Stimulated activated CD4-positive, alpha-beta T cell treated with anti-CD3 and anti-CD28 coated beads, Interleukin-1b, Interleukin-23, amount 100 ng/mL, for 1 hour (primary cell): Measurements from ENCODE around the gene IVD.
A peak's percentile ranks its signal among the peaks of the same experiment; 100 is the strongest.

Experiments used
- DNase-seq, 2 donors: peaks; one replicate each; pipeline ENCODE4 v3.0.0-alpha.2; 2020; ENCODE audit warnings: low read depth in 2 of 2

IVD gene

DNA sequence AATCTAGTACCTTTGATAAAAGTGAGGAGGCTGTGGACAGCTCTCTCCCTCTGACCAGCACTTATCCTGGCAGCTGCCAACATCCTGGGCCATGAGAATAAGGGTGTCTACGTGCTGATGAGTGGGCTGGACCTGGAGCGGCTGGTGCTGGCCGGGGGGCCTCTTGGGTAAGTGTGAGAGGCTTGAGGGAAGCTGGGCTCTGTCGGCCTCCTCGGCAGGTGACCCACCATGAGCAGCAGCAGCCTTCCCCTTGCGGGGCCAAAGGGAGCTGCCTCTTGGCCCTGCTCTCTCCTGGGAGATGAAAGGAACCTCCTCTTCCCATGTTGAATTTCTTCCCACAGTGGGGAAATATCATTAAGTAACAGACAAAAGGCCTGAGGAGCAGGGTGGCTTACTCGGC lies 9.2 kb downstream of the IVD start:
- DNase-seq = no peak

DNA sequence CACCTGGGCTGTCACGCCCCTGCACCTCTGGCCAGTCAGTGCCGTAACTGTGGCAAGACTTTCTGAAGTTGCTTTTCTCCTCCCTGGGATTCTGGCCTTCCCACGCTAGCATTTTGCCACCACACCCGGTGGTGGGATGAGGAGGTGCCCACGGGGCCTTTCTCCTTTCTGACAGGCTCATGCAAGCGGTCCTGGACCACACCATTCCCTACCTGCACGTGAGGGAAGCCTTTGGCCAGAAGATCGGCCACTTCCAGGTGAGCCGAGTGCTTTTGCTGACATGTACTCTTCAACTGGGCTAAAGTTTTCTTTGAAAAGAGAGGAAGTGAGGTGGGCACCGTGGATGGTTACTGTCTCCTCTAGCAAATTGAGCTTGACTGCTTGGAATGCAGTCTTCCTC lies 9.6 kb downstream of the IVD start:
- no peak for DNase-seq

DNA sequence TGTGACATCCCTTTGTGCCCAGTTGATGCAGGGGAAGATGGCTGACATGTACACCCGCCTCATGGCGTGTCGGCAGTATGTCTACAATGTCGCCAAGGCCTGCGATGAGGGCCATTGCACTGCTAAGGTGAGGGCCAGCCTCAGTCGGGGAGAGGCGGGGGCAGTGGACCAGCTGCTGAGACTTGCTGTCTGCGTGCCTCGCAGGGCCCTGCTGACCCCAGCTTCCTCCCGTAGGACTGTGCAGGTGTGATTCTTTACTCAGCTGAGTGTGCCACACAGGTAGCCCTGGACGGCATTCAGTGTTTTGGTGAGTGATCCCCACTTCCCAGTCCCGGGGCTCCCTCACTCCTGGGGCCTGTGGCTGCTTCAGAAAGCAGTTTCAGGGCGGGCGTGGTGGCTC lies 10.5 kb downstream of the IVD start:
- DNase-seq = no peak

DNA sequence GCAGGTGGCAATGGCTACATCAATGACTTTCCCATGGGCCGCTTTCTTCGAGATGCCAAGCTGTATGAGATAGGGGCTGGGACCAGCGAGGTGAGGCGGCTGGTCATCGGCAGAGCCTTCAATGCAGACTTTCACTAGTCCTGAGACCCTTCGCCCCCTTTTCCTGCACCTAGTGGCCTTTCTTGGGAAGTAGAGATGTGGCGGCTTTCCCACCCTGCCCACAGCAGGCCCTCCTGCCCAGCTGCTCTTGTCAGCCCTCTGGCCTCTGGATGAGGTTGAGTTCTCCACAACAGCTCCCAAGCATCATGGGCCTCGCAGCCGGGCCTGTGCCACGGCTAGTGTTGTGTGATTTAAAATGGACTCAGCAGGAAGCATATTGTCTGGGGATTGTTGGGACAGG lies 12.5 kb downstream of the IVD start:
- no peak for DNase-seq

DNA sequence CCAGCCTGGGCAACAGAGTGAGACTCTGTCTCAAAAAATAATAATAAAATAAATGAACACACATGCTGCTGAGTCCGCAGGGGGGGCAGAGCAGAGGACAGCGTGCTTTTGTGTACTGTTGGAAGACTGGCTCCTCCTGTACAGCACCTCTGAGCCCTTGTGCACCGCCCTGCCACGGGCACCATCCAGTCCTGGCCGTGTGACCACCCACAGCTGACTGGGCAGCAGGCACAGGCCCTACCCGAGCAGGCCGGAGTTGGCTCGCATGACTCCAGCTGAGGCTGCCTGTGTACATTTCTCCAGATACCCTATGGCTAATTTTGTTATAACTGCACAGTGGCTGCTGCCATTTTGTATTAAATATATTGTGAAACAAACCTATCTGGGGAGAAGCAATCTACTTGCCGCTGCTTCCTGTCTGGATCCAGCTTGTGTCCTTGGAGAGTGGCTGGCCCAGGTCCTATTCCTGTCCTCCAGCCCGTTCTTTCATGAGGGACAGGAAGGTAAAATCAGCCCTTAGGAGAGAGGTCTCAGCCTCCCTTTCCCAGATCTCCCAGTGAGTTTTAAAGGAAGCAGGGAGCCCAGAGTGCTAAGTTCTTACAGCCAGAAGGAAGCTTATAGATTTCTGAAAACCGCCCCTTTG lies 14.6 kb downstream of the IVD start:
- no peak for DNase-seq

DNA sequence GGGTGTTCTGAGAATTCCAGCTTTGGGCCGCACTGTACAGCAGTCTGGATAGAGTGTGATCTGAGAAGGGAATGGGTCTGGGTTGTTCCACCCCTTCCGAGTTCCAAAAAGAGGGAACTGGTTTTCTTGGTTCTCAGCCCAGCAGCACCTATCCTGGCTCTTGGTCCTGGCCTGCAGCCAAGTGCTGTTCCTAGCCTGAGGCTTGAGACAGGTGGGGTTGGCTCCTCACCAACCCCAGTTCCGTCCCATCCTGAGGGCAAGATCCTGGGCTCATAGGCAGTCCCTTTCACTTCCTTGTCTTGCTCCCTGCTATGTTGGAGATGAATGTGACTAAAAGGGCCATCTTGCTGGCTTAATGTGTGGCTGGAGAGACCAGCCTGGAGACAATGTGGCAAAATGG lies 15.2 kb downstream of the IVD start:
- no peak for DNase-seq

DNA sequence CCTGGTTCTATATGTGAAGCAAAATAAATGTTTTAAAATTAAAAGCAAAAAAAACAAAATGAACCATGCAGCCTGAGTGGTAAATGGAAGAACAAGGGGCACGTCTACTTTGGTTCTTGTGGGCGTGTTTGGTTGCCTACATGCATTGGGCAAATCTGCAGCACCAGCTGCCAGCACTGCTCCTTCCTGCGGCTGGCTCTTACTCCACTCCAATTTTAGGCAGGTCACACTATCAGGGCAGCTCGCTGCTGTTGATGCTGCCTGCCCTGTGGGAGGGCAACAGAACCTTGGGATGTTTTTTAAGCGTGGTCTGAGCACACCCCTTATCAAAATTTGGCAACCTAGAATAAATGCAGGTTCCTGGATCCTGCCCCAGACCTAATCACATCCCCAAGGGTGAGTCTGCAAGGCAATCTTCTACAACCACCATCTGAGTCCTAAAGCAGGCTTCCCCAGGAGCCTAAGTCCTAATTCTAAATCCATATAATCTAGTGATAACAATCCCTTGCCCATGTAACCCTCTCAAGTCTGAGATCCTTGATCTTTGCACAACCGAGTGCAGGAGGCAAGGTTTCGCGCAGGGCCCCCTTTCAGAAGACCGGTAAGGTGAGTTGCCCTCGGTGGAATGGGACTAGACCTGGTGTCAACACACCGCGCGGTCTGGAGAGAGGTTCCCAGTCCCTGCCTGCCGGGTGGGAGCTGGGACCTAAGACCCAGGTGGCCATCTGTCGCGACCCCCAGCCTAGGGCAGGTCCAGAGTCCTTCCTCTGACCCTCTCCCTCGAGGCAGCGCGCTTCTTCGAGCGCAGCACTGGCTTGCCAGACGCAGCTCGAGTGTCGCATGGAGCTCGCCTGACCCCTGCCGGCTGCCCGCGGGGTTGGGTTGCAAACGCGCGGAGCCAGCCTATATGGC lies 15.9 kb downstream of the IVD start:
- peak; percentile 51 to 75 for DNase-seq

DNA sequence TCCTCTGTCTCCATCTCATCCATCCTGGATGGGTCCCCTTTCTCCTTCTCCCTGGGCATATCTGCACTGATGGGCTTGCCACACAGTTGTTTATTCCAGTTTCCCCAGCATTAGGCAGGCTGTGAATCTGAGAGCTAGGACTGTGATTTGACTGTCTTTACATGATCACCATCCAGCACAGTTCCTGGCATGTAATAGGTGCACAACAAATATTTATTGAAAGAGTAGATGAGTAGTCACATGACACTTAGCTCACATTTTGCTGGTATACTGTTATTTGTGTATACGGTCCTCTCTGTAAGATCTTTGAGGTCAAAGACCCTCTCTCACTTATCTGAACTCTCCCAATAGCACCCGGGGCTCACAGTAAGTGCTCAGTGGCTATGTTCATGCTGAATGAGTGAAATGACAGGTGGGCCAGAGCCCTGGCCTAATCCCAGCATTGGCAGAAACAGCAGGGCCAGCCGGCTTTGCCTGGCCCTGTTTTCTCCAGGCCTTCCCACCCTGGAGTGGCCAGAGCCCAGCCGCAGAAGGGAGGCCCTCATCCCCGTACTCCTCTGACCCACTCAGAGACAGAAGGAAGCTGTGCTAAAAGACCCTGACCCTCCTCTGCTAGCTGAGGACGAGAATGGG lies 19.0 kb downstream of the IVD start:
- DNase-seq = no peak

DNA sequence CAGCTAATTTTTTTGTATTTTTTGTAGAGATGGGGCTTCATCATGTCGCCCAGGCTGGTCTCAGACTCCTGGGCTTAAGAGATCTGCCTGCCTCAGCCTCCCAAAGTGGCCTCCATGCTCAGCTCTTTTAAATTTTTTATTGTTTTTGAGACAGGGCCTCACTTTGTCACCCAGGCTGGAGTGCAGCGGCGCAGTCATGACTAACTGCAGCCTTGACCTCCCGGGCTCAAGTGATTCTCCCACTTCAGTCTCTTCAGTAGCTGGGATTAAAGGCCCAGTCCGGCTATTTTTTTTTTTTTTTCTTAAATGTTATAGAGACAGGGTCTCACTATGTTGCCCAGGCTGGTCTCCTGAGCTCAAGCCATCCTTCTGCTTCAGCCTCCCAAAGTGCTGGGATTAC lies 20.1 kb downstream of the IVD start:
- no peak for DNase-seq

DNA sequence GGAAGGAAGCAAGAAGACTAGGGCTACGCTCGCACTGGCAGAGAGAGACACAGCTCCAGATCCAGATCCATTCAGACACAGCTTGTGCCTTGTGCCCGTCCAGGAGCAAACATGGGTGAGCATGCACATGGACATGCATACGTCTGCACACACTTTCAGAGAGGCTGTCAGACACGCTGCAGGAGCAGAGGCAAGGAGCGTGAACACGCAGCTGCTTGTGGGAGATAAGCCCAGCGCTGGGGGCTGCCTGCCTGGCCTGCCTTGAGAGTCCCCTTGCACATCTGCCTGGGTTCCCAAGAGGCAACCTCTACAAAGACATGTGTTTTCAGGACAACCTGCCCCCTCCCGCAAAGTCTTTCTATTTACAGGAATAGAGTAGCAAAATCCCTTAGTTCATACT lies 21.6 kb downstream of the IVD start:
- DNase-seq = no peak

DNA sequence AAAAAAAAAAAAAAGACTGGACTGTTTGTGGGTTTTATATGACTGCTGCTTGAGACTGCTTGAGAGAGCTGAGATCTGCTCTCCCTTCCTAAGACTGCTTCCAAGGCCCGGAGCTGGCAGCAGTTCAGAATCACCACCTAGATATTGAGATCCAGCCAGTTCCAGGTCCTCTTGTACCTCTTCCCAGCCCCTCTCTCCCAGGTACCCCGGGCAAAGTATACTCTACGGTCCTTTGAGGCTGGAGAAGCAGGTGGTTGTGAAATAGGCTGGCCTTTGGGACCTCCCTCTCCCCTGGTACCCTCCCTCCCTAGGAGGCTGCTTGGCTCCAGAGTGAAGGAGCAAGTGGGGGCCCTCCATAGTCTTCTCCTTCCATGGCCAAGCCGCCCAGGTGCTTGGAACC lies 22.6 kb downstream of the IVD start:
- DNase-seq = no peak

DNA sequence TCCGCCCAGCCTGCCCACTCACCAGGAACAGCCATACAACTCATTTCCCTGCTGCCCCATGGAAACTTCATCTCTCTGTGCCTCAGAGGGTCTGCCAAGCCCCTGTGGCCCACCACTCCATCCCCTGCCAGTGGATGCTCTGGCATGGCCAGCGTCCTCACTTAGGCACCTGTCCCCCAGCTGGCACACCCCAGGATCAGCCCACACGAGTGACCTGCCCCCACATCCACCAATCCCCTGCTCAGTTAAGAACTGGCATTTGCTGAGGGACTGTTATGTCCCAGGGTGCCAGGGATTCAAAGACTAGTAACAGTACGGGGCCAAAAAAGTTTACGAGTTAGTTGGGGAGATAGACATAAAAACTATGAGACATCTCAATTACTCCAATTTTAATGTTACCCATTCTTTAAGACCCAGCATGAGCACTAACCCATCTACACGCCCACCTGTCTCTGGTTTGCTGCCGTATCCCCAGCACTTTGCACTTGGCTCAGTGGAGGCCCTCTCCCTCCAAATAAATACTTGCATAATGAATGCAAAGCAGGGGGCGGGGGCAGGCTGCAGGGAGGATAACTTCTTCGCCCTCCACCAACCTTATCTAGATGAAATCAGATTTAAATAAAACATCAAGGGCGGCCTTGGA lies 23.6 kb downstream of the IVD start:
- DNase-seq = no peak

DNA sequence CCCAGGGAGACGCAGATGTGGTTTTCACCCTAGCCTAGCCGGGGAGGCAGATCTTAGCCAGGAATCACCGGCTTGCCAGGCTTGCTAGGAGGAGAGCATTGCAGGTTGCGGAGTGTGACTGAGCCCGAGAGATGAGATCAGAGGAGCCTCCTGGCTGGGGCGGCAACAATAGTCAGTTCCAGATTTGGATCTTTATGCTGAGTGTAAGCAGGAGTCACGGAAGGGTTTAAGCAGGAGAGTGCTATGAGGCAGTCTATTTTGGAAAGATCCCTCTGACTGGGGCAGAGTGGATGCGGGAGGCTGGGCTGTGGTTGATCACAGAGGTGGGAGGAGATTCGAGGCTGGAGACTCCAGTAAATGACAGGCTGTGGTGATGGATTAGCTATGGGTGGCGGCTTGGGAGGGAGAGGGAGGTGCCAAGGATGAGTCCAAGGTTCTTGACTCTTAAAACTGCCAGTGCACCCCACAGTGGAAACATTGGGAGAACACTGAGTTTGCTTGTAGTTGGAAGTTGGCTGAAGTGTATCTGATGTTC lies 24.7 kb downstream of the IVD start:
- no peak for DNase-seq

DNA sequence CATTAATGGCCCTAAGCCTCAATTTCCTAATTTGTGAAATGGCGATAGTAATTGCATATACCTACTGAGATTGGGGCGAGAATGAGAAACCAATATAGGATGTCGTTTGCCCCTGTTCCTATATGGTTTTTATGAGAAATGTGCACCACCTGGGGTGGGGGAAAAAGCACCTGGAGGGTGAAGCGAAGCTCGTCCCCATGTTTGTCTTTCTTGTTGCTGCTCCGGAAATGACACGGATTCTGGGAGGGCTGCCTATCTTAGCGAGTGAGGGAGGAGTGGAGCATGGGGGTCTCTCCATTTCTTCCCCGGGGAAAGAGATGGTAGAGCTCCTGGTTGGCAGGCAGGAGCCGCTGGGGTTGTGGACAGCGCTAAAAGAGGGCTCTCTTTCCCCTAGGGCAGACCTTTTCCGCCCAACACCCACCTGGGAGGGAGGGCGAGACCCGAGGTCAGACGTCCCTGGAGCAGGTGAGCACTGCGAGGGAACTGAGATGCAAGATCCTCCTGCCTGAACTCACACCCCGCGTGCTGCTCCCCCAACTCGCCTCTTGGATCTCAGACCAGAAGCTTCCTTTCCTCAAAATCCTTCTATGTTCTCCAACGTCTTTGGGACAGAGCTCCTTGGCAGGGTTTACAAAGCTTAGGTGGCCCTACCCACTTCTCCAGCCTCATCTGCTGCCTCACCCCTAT lies 29.6 kb downstream of the IVD start:
- no peak for DNase-seq

DNA sequence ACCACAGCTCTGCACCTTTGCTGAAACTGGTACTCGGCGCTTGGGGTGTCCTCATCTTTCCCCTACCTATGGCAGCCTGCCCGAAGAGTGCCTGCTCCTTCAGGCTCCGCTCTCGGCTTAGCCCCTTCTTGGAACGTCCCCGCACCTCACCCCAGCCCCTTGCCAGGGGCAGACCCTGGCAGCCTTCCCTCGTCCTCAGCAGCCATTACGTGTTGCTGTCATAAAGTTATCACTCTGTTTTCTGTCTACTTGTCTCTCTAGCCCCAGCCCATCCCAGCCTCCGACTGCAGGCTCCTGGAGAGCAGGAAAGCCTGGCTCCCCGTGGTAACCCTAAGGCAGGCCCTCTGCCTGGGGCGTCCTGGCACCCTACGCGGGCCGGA lies 30.1 kb downstream of the IVD start:
- no peak for DNase-seq

DNA sequence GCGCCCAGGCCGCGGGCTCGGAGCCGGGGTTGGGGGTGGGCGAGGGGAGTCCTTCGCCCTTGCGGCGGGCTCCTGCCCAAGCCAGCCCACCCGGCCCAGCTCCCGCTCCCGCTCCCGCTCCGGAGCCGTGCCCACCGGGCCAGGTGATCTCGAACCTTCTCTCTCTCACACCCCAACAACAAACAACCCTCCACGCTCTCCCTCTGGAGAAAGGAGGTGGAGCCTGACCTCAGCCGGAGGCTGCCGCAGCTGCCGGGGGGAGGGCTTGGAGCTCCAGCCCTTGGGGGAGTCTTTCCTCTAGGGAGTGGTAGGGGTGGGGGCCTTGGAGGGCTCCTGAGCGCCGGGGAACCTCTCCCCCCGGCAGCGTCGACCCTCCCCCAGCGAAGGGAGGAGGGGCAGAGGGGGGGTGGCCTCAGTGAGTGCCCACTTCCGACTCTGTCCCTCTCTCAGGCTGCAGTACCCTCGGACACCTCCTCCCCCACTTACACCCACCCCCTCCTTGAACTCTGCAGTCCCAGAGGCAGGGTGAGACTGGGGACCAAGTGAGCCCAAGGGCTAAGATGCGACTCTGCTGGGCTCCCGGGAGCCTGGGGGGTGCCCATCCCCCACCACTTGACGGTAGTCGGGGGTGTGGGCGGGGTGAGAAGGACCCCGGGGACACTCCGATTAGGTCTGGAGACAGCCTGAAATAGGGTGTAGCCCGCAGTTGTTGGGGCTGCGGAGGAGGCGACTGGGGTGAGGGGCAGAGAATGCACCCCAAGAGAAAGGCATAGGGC lies 30.7 kb downstream of the IVD start:
- no peak for DNase-seq

DNA sequence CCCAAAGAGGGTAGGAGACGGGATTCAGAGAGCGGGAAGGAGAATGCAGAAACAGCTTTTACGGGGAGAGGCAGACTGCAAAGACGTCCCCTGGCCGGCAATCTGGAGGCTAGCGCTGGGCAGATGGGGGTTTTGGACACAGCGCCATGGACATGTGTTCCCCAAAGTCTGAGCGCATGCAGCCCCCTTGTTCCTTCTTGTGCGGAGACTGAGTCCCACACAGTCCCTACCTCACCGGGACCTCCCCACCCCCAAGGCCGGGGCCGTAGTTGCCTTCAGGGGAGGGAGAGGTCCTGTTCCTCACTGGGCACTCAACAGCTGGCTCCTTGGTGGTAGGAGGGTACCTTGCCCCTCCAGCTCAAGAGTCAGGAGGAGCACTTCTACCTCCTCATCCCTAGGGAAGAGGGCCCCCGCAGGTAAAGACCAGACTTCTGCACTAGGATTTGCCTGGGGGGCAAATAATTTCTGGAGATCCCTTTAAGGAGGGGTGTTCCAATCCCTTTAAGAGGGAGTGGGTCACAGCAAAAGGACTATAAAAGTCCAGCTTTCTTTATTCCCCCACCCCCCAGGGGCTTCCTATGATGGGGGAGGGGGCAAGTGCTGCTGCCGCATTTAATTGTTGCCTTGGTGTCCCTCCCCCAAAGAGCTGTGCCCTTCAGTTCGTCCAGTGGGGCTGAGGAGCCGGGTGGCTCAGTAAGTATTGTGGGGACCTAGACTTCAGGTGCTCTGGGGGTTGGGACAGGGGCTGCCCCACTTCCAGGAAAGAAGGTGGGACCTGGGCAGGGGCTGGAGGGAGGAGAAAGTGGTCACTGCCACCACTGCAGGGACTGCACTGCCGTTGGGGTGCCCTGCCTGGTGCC lies 31.5 kb downstream of the IVD start:
- no peak for DNase-seq

DNA sequence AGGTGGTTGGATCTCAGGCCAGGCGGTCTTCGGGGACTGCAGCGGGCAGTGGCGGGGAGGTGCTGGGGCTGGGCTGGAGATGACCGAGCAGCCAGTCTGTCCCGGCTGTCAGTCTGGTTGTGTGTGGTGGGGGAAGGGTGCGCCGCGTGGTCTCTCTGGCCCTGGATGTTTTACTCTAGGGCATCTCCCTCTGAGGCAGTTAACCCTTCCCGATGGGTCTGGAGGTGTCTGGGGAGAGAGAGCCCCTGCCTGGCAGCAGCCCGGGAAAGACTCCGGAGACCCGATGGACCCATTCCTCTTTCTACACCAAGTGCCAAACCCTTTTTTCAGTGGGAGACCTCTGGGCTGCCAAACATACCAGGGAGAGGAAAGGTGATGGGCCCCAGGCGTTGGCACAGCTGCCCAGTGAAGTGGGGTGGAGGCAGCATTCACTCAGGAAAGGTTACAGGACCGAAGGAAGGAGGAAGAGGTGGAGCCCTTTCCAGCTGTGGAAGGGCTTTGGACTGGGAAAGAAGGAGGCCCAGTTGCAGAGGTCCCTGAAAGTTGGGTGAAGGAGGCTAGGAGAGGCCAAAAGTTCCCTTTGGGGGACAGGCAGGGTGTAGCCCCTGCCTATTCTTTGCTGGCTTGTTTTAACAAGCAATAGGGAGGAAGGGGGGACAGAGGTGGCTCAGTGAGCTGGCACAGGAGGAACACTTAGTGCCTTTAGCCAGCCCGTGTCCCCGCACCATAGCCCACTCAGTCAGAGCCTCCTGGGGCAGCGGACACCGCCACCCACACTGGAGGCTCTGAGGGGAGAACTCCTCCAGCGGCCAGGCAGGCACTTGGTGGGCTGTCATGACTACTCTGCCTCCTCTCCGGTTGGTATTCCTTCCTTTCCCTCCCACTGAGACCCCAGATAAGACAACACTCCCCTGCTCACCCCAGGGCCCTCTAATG lies 32.4 kb downstream of the IVD start:
- DNase-seq = no peak

DNA sequence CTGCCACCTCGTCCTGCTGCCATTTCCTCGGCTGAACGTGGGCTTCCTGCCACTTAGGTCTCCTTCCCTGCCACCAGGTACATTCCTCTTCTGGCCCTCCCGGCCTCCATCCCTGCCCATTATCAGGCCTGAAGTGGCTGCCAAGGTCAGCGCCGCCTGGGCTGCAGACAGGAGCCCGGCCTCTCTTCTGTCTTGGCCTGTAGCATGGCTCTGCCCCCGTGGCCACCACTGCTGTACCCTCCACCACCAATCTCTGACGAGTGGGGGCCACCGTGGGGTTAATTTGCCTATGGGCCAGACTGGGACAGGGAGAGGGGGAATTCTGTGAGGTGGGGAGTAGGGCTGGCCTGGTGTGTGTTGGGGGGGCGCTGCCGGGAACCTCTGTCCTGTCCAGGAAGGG lies 33.1 kb downstream of the IVD start:
- DNase-seq = no peak
